ENCODE data around the gene SOX15. TPM values are rescaled to one million over a fixed set of nuclear protein-coding genes. Genes with fewer than 3 reads are reported as not detected.
"Not testable (repeated sequence)": the region's sequence is repeated elsewhere in the genome, so short reads cannot be mapped to it uniquely, and the experiment has no call there.

Gene SOX15
- total RNA-seq (2014; rRNA removed; shearing (Covaris generic)) = not detected in 2 replicates

DNA sequence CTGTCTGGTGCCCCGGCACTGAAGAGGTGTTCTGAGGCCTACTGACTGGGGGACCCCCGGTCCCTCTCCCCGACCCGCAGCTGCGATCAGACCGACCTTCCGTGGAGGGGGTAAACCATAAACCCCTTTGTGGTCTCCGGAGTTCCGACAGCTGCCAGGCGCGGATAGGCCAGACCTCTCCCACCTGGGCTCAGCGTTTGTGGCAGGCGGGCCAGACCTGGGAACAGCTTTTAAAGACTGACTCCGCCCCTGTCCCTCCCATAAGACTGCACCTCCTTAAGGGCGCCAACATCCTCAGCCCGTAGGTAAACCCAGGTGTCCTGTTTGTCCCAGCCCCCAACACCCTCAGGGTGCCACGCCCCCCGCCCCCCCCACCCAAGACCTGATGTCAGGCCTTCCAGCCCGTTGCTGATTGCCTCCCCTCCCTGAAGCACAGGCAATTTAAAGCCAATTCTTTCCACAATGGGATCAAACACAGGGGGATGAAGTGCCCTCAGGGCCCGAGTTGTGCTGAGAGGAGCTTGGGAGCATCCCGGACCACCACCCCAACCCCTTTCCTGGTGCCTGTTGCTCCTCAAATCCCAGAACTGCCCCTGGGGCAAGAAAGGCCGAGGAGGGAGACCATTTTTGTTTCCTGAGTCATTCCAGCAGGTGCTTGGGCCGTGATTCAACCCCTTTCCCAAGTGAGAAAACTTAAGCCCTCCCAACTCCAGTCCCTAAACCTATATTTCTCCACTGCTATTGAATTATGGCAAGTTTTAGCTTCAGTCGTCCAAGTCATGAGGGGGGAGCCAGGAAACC is at the start of gene SOX15:
TSS of gene SOX15 (minus strand) at position 204 of the 801 bp plus-strand sequence. CDS start 418 bp downstream, outside the sequence.
- Histone ChIP-seq H3K36me3 (peaks cover 83% of the 10 kb centered on the region), H3K4me1 (replicated peaks) (peaks cover 12% of the 10 kb centered on the region), H3K27me3 (replicated peaks) (no peaks in the 10 kb centered on the region), H3K4me3 (no peak within 1 kb of the TSS), H3K27ac (no peak within 1 kb of the TSS), H3K9me3 (replicated peaks) (no peaks in the 10 kb centered on the region)
- no peak for DNase-seq (ENCODE audit: low read depth in 1 of 2, low spot score in 2 of 2)

DNA sequence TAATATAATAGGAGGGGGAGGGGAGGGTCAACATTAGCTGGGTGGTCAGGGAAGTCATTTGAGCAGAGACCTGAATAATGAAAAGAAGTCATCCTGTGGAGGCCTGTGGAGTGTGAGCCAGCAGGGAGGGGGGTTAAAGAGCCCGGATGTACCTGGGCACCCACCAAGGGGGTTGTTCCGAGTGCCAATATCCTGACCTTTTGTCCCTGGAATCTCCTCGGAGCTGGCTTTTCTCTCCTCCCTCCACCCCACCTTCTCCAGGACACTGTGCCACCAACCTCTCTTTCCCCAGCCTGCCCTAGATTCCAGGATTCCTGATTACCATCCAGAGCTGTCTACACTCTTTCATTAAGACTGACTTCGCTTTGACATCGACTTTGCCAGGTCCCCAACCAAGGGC is 46.3 kb upstream of the SOX15 start:
- H3K27ac ChIP-seq = no peak overlapping the region
- no peaks in the 10 kb centered on the region for H3K27me3 ChIP-seq (replicated peaks)
- no peak overlapping the region for H3K4me3 ChIP-seq
- H3K36me3 ChIP-seq = no peaks in the 10 kb centered on the region
- H3K4me1 ChIP-seq (replicated peaks) = no peaks in the 10 kb centered on the region
- no peak for DNase-seq (ENCODE audit: low read depth in 1 of 2, low spot score in 2 of 2)
- no peaks in the 10 kb centered on the region for H3K9me3 ChIP-seq (replicated peaks)

- H3K27me3 ChIP-seq (replicated peaks) = no peaks in the 10 kb centered on the region
- no peaks in the 10 kb centered on the region for H3K9me3 ChIP-seq (replicated peaks)
- no peak overlapping the region for H3K27ac ChIP-seq
- H3K4me1 ChIP-seq (replicated peaks) = no peaks in the 10 kb centered on the region
- no peak for DNase-seq (ENCODE audit: low read depth in 1 of 2, low spot score in 2 of 2)
- H3K36me3 ChIP-seq = no peaks in the 10 kb centered on the region
- H3K4me3 ChIP-seq = no peak overlapping the region
These were observed 44.5 kb upstream of the SOX15 start for GRCh38 chr17:7634384-7634783.

DNA sequence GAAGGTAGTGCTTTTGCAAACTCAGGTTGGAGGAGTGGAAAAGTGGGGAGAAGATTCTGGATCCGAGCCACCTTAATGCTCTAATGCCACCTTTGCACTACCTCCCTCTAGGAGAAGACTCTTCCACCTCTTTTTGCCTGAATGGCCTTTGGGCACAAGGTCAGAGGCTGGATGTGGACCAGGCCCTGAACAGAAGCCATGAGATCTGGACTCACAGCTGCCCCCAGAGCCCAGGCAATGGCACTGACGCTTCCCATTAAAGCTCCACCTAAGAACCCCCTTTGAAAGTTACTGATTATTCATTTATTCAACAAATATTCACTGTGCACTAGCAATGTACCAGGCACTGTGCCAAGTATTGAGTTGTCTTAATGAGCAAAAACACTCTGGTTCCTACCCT is 43.2 kb upstream of the SOX15 start:
- DNase-seq (ENCODE audit: low read depth in 1 of 2, low spot score in 2 of 2) = no peak
- Histone ChIP-seq H3K4me3 (no peak overlapping the region), H3K27ac (no peak overlapping the region)

DNA sequence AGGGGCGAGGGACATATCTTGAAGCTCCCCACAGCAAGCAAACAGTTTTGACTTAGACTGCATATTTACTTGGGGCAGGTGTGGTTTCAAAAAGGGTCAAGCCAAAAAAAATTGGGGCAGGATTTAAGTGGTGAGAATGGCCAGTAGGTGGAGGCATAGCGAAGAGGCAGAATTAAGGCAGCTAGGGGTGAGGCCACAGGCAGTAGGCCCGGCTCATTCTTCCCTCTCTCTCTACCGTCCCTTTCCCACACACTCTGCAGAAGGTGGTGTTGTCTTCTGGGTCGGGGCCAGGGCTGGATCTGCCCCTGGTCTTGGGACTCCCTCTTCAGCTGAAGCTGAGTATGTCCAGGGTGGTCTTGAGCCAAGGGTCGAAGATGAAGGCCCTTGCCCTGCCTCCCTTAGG is 42.6 kb upstream of the SOX15 start:
- no peaks in the 10 kb centered on the region for H3K27me3 ChIP-seq (replicated peaks)
- no peaks in the 10 kb centered on the region for H3K4me1 ChIP-seq (replicated peaks)
- no peaks in the 10 kb centered on the region for H3K9me3 ChIP-seq (replicated peaks)
- no peak for DNase-seq (ENCODE audit: low read depth in 1 of 2, low spot score in 2 of 2)
- no peaks in the 10 kb centered on the region for H3K36me3 ChIP-seq
- no peak overlapping the region for H3K4me3 ChIP-seq
- no peak overlapping the region for H3K27ac ChIP-seq

More for the DNA sequence above, 43.2 kb upstream of the SOX15 start:
- Histone ChIP-seq H3K27me3 (replicated peaks) (no peaks in the 10 kb centered on the region), H3K4me1 (replicated peaks) (no peaks in the 10 kb centered on the region), H3K36me3 (no peaks in the 10 kb centered on the region), H3K9me3 (replicated peaks) (no peaks in the 10 kb centered on the region)

DNA sequence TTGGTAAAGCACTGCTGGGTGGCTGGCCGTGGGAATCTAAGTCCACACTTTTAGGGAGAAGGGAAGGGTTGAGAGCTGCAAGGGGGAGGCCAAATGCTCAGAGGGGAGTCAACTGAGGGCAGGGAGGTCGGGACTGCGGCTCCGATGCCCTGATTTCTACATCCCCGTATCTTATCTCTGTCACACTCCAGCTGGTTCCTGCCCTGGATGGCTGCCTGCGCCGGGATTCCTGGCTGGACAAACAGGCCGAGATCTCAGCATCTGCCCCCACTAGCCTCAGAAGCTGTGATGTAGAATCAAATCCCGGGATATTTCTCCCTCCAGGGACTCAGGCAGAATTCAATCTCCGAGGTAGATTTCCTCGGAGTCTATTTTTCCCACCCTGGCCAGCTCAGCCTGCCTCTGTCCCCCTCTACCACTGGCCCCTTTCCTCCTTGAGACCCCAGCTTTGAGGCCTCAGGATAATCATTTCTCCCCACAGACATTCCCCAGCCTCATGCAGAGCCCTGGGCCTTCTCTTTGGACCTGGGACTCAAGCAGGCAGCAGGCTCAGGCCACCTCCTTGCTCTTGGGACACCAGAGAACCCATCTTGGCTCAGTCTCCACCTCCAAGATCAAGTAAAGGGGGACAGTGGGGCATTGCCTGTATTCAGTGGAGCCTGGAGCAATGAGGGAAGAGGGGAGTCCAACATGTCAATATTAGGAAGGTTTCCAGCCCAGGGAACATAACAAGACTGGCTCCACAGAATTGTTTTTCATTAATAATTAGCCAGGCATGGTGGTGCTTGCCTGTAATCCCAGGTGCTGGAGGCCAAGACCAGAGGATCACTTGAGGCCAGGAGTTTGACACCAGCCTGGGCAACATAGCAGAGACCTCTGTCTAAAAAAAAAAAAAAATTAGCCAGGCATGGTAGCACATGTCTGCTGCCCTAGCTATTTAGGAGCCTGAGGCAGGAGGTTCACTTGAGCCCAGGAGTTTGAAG is 41.8 kb upstream of the SOX15 start:
- Histone ChIP-seq H3K27me3 (replicated peaks) (no peaks in the 10 kb centered on the region), H3K4me3 (no peak overlapping the region), H3K36me3 (no peaks in the 10 kb centered on the region), H3K9me3 (replicated peaks) (no peaks in the 10 kb centered on the region), H3K4me1 (replicated peaks) (no peaks in the 10 kb centered on the region; the same call in 1 of the 2 replicates), H3K27ac (no peak overlapping the region)
- no peak for DNase-seq (ENCODE audit: low read depth in 1 of 2, low spot score in 2 of 2)

GRCh38 chr17:7629939-7630571 is 40.2 kb upstream of the SOX15 start, which contains the start of gene SHBG:
SHBG (plus strand) TSS chr17:7630135; CDS start chr17:7630173, 38 bp downstream.
- no peaks in the 10 kb centered on the region for H3K27me3 ChIP-seq (replicated peaks)
- no peak for DNase-seq (ENCODE audit: low read depth in 1 of 2, low spot score in 2 of 2)
- H3K36me3 ChIP-seq = no peaks in the 10 kb centered on the region
- no peak within 1 kb of the TSS for H3K27ac ChIP-seq
- no peak within 1 kb of the TSS for H3K4me3 ChIP-seq
- H3K9me3 ChIP-seq (replicated peaks) = no peaks in the 10 kb centered on the region
- no peaks in the 10 kb centered on the region; the same call in 1 of the 2 replicates for H3K4me1 ChIP-seq (replicated peaks)

- Histone ChIP-seq H3K27ac (peak within 1 kb of the TSS; percentile 59), H3K36me3 (no peaks in the 10 kb centered on the region), H3K27me3 (replicated peaks) (no peaks in the 10 kb centered on the region), H3K4me1 (replicated peaks) (no peaks in the 10 kb centered on the region; the same call in 1 of the 2 replicates), H3K4me3 (peak within 1 kb of the TSS; percentile 48), H3K9me3 (replicated peaks) (no peaks in the 10 kb centered on the region)
- DNase-seq (ENCODE audit: low read depth in 1 of 2, low spot score in 2 of 2) = peak; percentile 84 to 94
These were observed 37.6 kb upstream of the SOX15 start, which contains the start of gene SAT2 for GRCh38 chr17:7627250-7628121. SAT2 (minus strand) TSS chr17:7627821; CDS start chr17:7627635, 186 bp downstream.

DNA sequence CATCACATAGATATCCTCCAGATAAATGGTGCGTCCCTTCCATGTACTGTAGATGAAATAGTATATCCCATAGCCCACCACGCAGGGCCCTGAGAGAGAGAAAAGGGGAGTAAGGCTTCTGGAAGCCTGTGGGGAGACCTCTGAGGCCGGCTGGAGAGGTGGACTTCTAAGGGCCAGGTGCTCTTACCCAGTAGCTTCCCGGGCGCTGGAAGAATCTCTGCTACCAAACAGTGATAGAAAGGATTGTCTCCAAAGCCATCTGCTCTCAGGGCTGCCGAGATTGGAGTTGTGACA is 37.0 kb upstream of the SOX15 start:
- Histone ChIP-seq H3K27me3 (replicated peaks) (no peaks in the 10 kb centered on the region), H3K36me3 (no peaks in the 10 kb centered on the region), H3K4me1 (replicated peaks) (no peaks in the 10 kb centered on the region; the same call in 1 of the 2 replicates), H3K4me3 (peak overlapping the region; percentile 48), H3K27ac (no peak overlapping the region), H3K9me3 (replicated peaks) (no peaks in the 10 kb centered on the region)
- no peak for DNase-seq (ENCODE audit: low read depth in 1 of 2, low spot score in 2 of 2)

- Histone ChIP-seq H3K4me1 (replicated peaks) (no peaks in the 10 kb centered on the region; the same call in 1 of the 2 replicates), H3K4me3 (no peak overlapping the region), H3K36me3 (no peaks in the 10 kb centered on the region), H3K9me3 (replicated peaks) (no peaks in the 10 kb centered on the region), H3K27me3 (replicated peaks) (no peaks in the 10 kb centered on the region), H3K27ac (no peak overlapping the region)
- DNase-seq (ENCODE audit: low read depth in 1 of 2, low spot score in 2 of 2) = no peak
These were observed 36.4 kb upstream of the SOX15 start for GRCh38 chr17:7626307-7626706.

- H3K4me3 ChIP-seq; H3K36me3 ChIP-seq; H3K9me3 ChIP-seq (replicated peaks); H3K27ac ChIP-seq; H3K4me1 ChIP-seq (replicated peaks); DNase-seq (ENCODE audit: low read depth in 1 of 2, low spot score in 2 of 2); H3K27me3 ChIP-seq (replicated peaks): not testable (repeated sequence)
These were observed 35.9 kb upstream of the SOX15 start for GRCh38 chr17:7625749-7626148.

DNA sequence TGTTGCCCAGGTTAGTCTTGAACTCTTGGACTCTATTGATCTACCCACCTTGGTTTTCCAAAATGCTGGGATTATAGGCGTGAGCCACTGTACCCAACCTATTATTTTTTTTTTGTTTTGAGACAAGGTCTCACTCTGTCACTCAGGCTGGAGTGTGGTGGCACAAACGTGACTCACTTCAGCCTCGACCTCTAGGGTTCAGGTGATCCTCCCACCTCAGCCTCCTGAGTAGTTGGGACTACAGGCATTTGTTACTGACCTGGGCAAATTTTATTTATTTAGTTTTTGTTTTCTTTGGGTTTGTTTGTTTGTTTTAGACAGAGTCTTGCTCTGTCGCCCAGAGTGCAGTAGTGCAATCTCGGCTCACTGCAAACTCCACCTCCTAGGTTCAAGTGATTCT is 33.8 kb upstream of the SOX15 start:
- no peak overlapping the region for H3K4me3 ChIP-seq

DNA sequence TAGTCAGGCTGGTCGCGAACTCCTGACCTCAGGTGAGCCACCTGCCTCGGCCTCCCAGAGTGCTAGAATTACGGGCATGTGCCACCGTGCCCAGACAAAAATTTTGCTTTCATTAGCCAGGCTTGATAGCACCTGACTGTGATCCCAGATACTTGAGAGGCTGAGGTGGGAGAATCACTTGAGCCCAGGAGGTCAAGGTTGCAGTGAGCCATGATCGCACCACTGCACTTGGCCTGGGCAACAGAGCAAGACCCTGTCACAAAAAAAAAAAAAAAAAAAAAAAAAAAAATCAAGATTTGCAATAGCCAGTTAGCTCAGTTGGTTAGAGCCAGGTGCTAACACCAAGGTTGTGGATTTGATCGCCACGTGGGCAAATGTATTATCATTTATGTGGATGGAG is 30.9 kb upstream of the SOX15 start:
- H3K36me3 ChIP-seq = no peaks in the 10 kb centered on the region
- DNase-seq (ENCODE audit: low read depth in 1 of 2, low spot score in 2 of 2) = no peak
- H3K9me3 ChIP-seq (replicated peaks) = no peaks in the 10 kb centered on the region
- H3K4me1 ChIP-seq (replicated peaks) = no peaks in the 10 kb centered on the region
- H3K27ac ChIP-seq = no peak overlapping the region
- H3K4me3 ChIP-seq = no peak overlapping the region
- H3K27me3 ChIP-seq (replicated peaks) = no peaks in the 10 kb centered on the region

More for the DNA sequence above, 33.8 kb upstream of the SOX15 start:
- no peaks in the 10 kb centered on the region for H3K9me3 ChIP-seq (replicated peaks)
- no peak for DNase-seq (ENCODE audit: low read depth in 1 of 2, low spot score in 2 of 2)
- H3K4me1 ChIP-seq (replicated peaks) = no peaks in the 10 kb centered on the region; the same call in 1 of the 2 replicates
- no peaks in the 10 kb centered on the region for H3K27me3 ChIP-seq (replicated peaks)
- H3K36me3 ChIP-seq = no peaks in the 10 kb centered on the region
- no peak overlapping the region for H3K27ac ChIP-seq

All from SJSA1 (cell line).